Upper lobe of left lung (tissue), 6 donors: ENCODE measurements around the gene MAP4K2. TPM values are rescaled to one million over a fixed set of nuclear protein-coding genes. Genes with fewer than 3 reads are reported as not detected.
A peak's percentile ranks its signal among the peaks of the same experiment; 100 is the strongest.

ENCODE experiments used
- ATAC-seq, 2 donors: fragments of 200-7000 bp; cut with Tn5 transposase; one replicate each; pipeline ENCODE4 v1.9.1; 2022; ENCODE audit warnings: mild to moderate bottlenecking in 2 of 2, moderate library complexity in 2 of 2; ENCODE audit not compliant: low FRiP score in 2 of 2
- DNase-seq, 2 donors: peaks; one replicate each; pipeline ENCODE4 v3.0.0-alpha.2; 2019 to 2020
- H3K27ac ChIP-seq, 4 donors: fragments of 200-600 bp; sonication (generic); one replicate each; pipeline ENCODE4 v1.5.1; 2016 to 2019
- H3K27me3 ChIP-seq, 4 donors: fragments of 200-600 bp; sonication (generic); one replicate each; pipeline ENCODE4 v1.5.1; 2017 to 2019
- H3K36me3 ChIP-seq, 4 donors: fragments of 200-600 bp; sonication (generic); one replicate each; pipeline ENCODE4 v1.5.1; 2016 to 2019
- H3K4me1 ChIP-seq, 4 donors: fragments of 200-600 bp; sonication (generic); one replicate each; pipeline ENCODE4 v1.5.1; 2018 to 2019
- H3K4me3 ChIP-seq, 4 donors: fragments of 200-600 bp; sonication (generic); one replicate each; pipeline ENCODE4 v1.5.1; 2017 to 2019; ENCODE audit warnings: mild to moderate bottlenecking in 2 of 4, moderate library complexity in 1 of 4
- H3K9me3 ChIP-seq, 4 donors: fragments of 200-600 bp; sonication (generic); one replicate each; pipeline ENCODE4 v1.5.1; 2018 to 2019
- EP300 ChIP-seq, 4 donors: sonication (generic); formaldehyde crosslinking; IDR thresholded peaks; one replicate each; pipeline ENCODE4 v1.5.1; 2017; ENCODE audit warnings: antibody characterized with exemption in 4 of 4, control low read depth in 2 of 4
- POLR2A ChIP-seq, 4 donors: fragments of 450-650 bp; IDR thresholded peaks; one replicate each; pipeline ENCODE4 v1.5.1; 2016 to 2017; ENCODE audit warnings: antibody characterized with exemption in 4 of 4, mild to moderate bottlenecking in 2 of 4
- POLR2AphosphoS5 ChIP-seq, 2 donors: sonication (generic); formaldehyde crosslinking; IDR thresholded peaks; one replicate each; pipeline ENCODE4 v1.5.1; 2017; ENCODE audit warnings: antibody characterized with exemption in 2 of 2
- WGBS, 2 donors: methylation state at CpG; one replicate each; pipeline ENCODE4 v1.1.5; 2017 to 2018; 5-methylcytosine and 5-hydroxymethylcytosine counted together
- total RNA-seq, 6 donors: library from RNA; depleted of rRNA in 4 of 6; stranded (reverse); fragments of >200 nt in 4 of 6; gene quantifications; one replicate each; pipeline versions ENCODE4 v1.1.0 to v1.2.1, GENCODE V29; 2016 to 2021
- TF ChIP-seq, protein P1 (sequence below), 6 experiments: fragments of 450-650 bp in 4 of 6; fragments of 200-600 bp in 2 of 6; sonication (generic) in 2 of 6; IDR thresholded peaks; one replicate each; pipeline ENCODE4 v1.5.1; 2016 to 2019; ENCODE audit warnings: antibody characterized with exemption in 6 of 6
- donor health status: DM: no; HTN: no; CAD: no; lungs with moderate emphysema.
- donor health status: DM: no; HTN: yes; CAD: no; lungs with severe emphysema.

The MAP4K2 gene
- total RNA-seq, 6 donors from 2014 or later = 19.0 to 84.7 (median 29.2) TPM

DNA sequence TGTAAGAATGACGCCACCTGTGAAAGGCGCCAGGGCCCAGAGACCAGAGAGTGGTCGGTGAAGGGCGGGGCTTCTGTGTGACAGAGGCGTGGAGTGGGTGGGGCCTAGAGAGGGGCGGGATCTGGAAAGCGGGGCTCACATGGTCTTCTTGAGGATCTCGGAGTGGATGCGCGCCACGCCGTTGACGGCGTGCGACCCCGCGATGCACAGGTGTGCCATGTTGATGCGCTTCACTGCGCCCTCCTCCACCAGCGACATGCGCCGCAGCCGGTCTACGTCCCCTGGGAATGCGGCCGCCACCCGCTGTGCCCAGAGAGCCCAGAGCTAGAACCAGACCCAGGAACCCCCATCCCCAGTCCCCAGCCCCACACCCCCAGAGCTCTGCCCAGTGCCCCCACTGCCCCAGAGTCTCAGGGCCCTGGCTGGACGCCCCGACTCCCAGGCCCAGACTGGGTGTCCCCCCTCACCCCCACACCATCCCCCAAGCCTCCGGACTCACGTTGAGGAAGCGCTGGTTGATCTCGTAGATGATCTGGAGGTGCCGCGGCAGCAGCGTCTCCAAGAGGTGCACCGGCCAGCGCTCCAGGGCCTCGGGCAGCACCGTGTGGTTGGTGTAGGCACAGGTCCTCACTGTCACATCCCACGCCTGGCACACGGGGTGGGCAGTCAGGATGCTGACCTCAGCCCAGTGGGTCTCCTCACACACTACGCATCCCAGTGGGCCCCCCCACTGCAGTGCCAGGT lies 49.5 kb downstream of the MAP4K2 start:
- Histone ChIP-seq H3K27me3 (no peaks in the 10 kb centered on the region), H3K36me3 (no peaks in the 10 kb centered on the region), H3K9me3 (no peaks in the 10 kb centered on the region), H3K4me1 (no peaks in the 10 kb centered on the region), H3K27ac (no peak overlapping the region), H3K4me3 (no peak overlapping the region)
- 94 to 96% methylated on average over 30 to 40 of the region's 43 CpGs for WGBS, 2 donors
- DNase-seq = peak in 1 of 2 donors; percentile 84
- no peak for ATAC-seq
- TF ChIP-seq EP300 (IDR thresholded peaks at IDR 0.05) (no peak), POLR2A (IDR thresholded peaks at IDR 0.05) (no peak), POLR2AphosphoS5 (IDR thresholded peaks at IDR 0.05) (no peak)
- TF ChIP-seq, protein P1, sequence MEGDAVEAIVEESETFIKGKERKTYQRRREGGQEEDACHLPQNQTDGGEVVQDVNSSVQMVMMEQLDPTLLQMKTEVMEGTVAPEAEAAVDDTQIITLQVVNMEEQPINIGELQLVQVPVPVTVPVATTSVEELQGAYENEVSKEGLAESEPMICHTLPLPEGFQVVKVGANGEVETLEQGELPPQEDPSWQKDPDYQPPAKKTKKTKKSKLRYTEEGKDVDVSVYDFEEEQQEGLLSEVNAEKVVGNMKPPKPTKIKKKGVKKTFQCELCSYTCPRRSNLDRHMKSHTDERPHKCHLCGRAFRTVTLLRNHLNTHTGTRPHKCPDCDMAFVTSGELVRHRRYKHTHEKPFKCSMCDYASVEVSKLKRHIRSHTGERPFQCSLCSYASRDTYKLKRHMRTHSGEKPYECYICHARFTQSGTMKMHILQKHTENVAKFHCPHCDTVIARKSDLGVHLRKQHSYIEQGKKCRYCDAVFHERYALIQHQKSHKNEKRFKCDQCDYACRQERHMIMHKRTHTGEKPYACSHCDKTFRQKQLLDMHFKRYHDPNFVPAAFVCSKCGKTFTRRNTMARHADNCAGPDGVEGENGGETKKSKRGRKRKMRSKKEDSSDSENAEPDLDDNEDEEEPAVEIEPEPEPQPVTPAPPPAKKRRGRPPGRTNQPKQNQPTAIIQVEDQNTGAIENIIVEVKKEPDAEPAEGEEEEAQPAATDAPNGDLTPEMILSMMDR (IDR thresholded peaks at IDR 0.05) = no peak

DNA sequence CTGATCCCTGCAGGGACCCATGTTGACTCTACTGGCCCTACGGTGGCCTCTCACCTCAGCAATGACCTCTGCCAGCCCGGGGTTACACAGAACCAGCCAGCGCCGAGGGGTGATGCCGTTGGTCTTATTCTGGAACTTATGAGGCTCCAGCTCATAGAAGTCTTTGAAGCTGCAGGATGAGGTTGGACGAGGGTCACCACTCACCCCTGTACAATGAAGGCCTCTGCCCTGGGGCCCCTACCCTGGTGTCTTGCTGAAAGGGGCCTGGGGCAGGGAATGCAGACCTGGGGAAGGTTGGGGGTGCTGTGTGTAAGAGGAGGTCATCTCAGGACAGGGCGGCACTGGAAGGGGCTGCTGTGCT lies 50.0 kb downstream of the MAP4K2 start:
- TF ChIP-seq POLR2AphosphoS5 (IDR thresholded peaks at IDR 0.05) = no peak
- TF ChIP-seq EP300 (IDR thresholded peaks at IDR 0.05) = no peak
- Histone ChIP-seq H3K9me3 (no peaks in the 10 kb centered on the region), H3K4me1 (no peaks in the 10 kb centered on the region), H3K4me3 (no peak overlapping the region), H3K36me3 (no peaks in the 10 kb centered on the region), H3K27ac (no peak overlapping the region), H3K27me3 (no peaks in the 10 kb centered on the region)
- DNase-seq = no peak
- WGBS, 2 donors = 89 to 100% methylated on average over 2 to 7 of the region's 7 CpGs
- ATAC-seq = no peak

DNA sequence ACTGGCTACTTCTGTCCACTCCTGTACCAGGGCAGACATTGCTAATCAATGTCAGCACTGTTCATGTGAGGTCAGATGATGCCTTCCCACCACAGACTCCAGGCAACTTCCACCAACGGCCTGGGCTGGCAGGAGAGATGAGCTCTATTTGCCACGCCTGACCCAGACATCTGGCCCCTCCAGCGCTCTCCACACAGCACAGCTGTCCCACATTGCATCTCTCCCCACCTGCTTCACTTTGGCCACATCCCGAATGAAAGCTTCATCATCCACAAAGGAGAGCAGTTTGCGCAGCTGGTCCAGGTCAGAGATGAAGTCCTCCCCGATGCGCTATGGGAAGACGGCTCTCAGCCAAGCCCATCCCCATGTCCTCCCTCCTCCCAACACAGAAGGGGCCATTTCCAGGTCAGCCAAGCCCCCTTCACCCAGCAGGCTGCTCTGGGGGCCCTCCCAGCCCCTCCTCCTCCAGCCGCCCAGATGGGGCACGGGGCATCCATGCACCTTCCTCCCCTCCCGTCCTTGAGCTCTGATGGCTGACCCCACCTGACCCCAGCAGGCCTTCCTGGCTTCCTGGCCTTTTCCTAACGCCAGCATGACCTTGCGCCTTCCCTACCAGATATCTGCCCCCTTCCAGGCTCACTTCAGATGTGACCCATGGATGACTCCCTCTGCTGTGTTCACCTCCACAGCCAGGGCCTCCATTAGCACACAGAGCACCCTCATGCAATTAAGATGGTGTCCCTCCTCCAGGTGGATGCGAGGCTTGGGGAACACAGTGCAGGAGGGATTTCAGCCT lies 50.6 kb downstream of the MAP4K2 start:
- no peak for TF ChIP-seq POLR2AphosphoS5 (IDR thresholded peaks at IDR 0.05)
- TF ChIP-seq POLR2A (IDR thresholded peaks at IDR 0.05) = no peak
- TF ChIP-seq, protein P1 (IDR thresholded peaks at IDR 0.05) = no peak
- TF ChIP-seq EP300 (IDR thresholded peaks at IDR 0.05) = no peak
- no peak for DNase-seq
- H3K27ac ChIP-seq = no peak overlapping the region
- no peak overlapping the region for H3K4me3 ChIP-seq
- ATAC-seq = no peak
- H3K9me3 ChIP-seq = no peaks in the 10 kb centered on the region
- no peaks in the 10 kb centered on the region for H3K27me3 ChIP-seq
- H3K36me3 ChIP-seq = no peaks in the 10 kb centered on the region
- no peaks in the 10 kb centered on the region for H3K4me1 ChIP-seq
- 87 to 88% methylated on average over 13 to 14 of the region's 14 CpGs for WGBS, 2 donors

DNA sequence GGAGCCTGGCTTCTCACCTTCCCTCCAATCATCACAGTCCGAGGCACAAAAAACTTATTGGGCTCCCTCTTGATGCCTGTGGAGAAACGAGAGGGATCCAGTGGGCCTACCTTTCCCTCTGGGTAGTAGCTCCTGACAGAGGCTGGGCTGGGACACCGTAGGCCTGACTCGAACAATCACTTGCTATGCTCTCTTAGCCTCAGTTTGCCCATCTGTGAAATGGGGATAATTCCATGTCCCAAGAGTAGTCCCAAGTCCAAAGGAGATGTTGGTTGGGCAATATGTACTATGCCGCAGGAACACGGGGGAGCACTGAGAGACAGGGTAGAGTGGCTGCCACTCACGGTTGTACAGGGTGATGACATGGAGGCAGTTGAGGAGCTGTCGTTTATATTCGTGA lies 51.4 kb downstream of the MAP4K2 start:
- no peaks in the 10 kb centered on the region for H3K9me3 ChIP-seq
- 92 to 95% methylated on average over 7 to 9 of the region's 9 CpGs for WGBS, 2 donors
- TF ChIP-seq, protein P1 (IDR thresholded peaks at IDR 0.05) = no peak
- TF ChIP-seq POLR2A (IDR thresholded peaks at IDR 0.05) (no peak), POLR2AphosphoS5 (IDR thresholded peaks at IDR 0.05) (no peak), EP300 (IDR thresholded peaks at IDR 0.05) (no peak)
- ATAC-seq (no peak), DNase-seq (no peak)
- no peak overlapping the region for H3K27ac ChIP-seq
- H3K4me1 ChIP-seq = peaks cover 0 to under 1% (median 0%) of the 10 kb centered on the region in 4 donors
- H3K36me3 ChIP-seq = no peaks in the 10 kb centered on the region
- no peak overlapping the region for H3K4me3 ChIP-seq
- no peaks in the 10 kb centered on the region for H3K27me3 ChIP-seq

GRCh38 chr11:64751136-64751535 lies 51.9 kb downstream of the MAP4K2 start:
- H3K4me3 ChIP-seq = no peak overlapping the region
- no peaks in the 10 kb centered on the region for H3K36me3 ChIP-seq
- peaks cover 0 to 5% (median 1%) of the 10 kb centered on the region in 4 donors for H3K4me1 ChIP-seq
- no peak overlapping the region for H3K27ac ChIP-seq
- ATAC-seq (no peak), DNase-seq (no peak)
- TF ChIP-seq POLR2A (IDR thresholded peaks at IDR 0.05) (no peak), POLR2AphosphoS5 (IDR thresholded peaks at IDR 0.05) (no peak), EP300 (IDR thresholded peaks at IDR 0.05) (no peak)
- TF ChIP-seq, protein P1 (IDR thresholded peaks at IDR 0.05) = no peak
- H3K9me3 ChIP-seq = no peaks in the 10 kb centered on the region
- 94 to 98% methylated on average over 8 to 9 of the region's 9 CpGs for WGBS, 2 donors
- no peaks in the 10 kb centered on the region for H3K27me3 ChIP-seq
